Mesenchymal stem cell (in vitro differentiated cells and primary cell): ENCODE data around the gene SRXN1.
A peak's percentile ranks its signal among the peaks of the same experiment; 100 is the strongest.

Source experiments
- DNase-seq: peaks from one replicate; pipeline ENCODE4 v3.0.0-alpha.2; 2013
- H2AFZ ChIP-seq: one replicate; pipeline ENCODE4 v1.6.1; 2013; ENCODE audit warnings: low read depth, mild to moderate bottlenecking, control low read depth, inconsistent platforms, low read length, moderate library complexity
- H2AK5ac ChIP-seq: 2 replicates; pipeline ENCODE4 v1.6.1; 2013; ENCODE audit warnings: low read length, moderate library complexity, mild to moderate bottlenecking, inconsistent platforms; ENCODE audit not compliant: severe bottlenecking
- H2BK120ac ChIP-seq: one replicate; pipeline ENCODE4 v1.6.1; 2013; ENCODE audit warnings: low read depth, mild to moderate bottlenecking, inconsistent platforms, low read length, moderate library complexity
- H2BK12ac ChIP-seq, 2 experiments: one replicate each; pipeline ENCODE4 v1.6.1; 2013; ENCODE audit warnings: inconsistent platforms in 2 of 2, low read length in 2 of 2, mild to moderate bottlenecking in 2 of 2, moderate library complexity in 2 of 2, control low read depth in 1 of 2
- H2BK15ac ChIP-seq: one replicate; pipeline ENCODE4 v1.6.1; 2013; ENCODE audit warnings: mild to moderate bottlenecking, low read depth, inconsistent platforms; ENCODE audit not compliant: poor library complexity, severe bottlenecking
- H2BK5ac ChIP-seq: 2 replicates; pipeline ENCODE4 v1.6.1; 2013; ENCODE audit warnings: low read depth, mild to moderate bottlenecking, low read length, control low read depth, inconsistent platforms; ENCODE audit not compliant: poor library complexity, severe bottlenecking
- H3K14ac ChIP-seq, 2 experiments: one replicate each; pipeline ENCODE4 v1.6.1; 2013; ENCODE audit warnings: inconsistent platforms in 2 of 2, low read length in 2 of 2, control low read depth in 1 of 2, mild to moderate bottlenecking in 1 of 2, moderate library complexity in 1 of 2
- H3K18ac ChIP-seq, 2 experiments: one replicate each; pipeline ENCODE4 v1.6.1; 2013; ENCODE audit warnings: inconsistent platforms in 2 of 2, low read length in 2 of 2, control low read depth in 1 of 2, low read depth in 1 of 2, mild to moderate bottlenecking in 1 of 2
- H3K23ac ChIP-seq, 2 experiments: one replicate each; pipeline ENCODE4 v1.6.1; 2013; ENCODE audit warnings: inconsistent platforms in 2 of 2, low read length in 2 of 2, mild to moderate bottlenecking in 2 of 2, moderate library complexity in 2 of 2, control low read depth in 1 of 2
- H3K27ac ChIP-seq: 2 replicates; pipeline ENCODE4 v1.5.1; 2013; ENCODE audit warnings: mild to moderate bottlenecking, moderate library complexity, low read length, control low read depth, inconsistent platforms; ENCODE audit not compliant: poor library complexity, severe bottlenecking
- H3K27me3 ChIP-seq, 2 experiments: 2 replicates each; pipeline versions ENCODE4 v1.6.1 to v1.7.0; 2013; ENCODE audit warnings: low read length in 2 of 2, mild to moderate bottlenecking in 2 of 2, moderate library complexity in 2 of 2, control low read depth in 1 of 2, inconsistent platforms in 1 of 2; ENCODE audit not compliant: control insufficient read depth in 1 of 2, insufficient read depth in 1 of 2
- H3K36me3 ChIP-seq, 2 experiments: 2 replicates each; pipeline versions ENCODE4 v1.6.1 to v1.7.0; 2013; ENCODE audit warnings: low read length in 2 of 2, control low read depth in 1 of 2, inconsistent platforms in 1 of 2, low read depth in 1 of 2, mild to moderate bottlenecking in 1 of 2; ENCODE audit not compliant: insufficient read depth in 2 of 2, control insufficient read depth in 1 of 2
- H3K4ac ChIP-seq, 2 experiments: one replicate each; pipeline ENCODE4 v1.6.1; 2013; ENCODE audit warnings: inconsistent platforms in 2 of 2, low read length in 2 of 2, mild to moderate bottlenecking in 2 of 2, moderate library complexity in 2 of 2, control low read depth in 1 of 2, low read depth in 1 of 2
- H3K4me1 ChIP-seq: 2 replicates; pipeline ENCODE4 v1.6.1; 2013; ENCODE audit warnings: low read depth, low read length, control low read depth; ENCODE audit not compliant: control insufficient read depth, insufficient read depth
- H3K4me2 ChIP-seq: 2 replicates; pipeline ENCODE4 v1.6.1; 2013; ENCODE audit warnings: low read length, mild to moderate bottlenecking, inconsistent platforms; ENCODE audit not compliant: poor library complexity, severe bottlenecking
- H3K4me3 ChIP-seq, 2 experiments: 2 replicates each; pipeline versions ENCODE4 v1.5.1 to v1.7.0; 2013; ENCODE audit warnings: low read length in 2 of 2, mild to moderate bottlenecking in 2 of 2, control low read depth in 1 of 2, low read depth in 1 of 2; ENCODE audit not compliant: insufficient read depth in 1 of 2
- H3K79me1 ChIP-seq: replicated peaks from 2 replicates; pipeline ENCODE4 v1.6.1; 2013; ENCODE audit warnings: mild to moderate bottlenecking, control low read depth, low read length, inconsistent platforms; ENCODE audit not compliant: poor library complexity, severe bottlenecking
- H3K9ac ChIP-seq: 2 replicates; pipeline ENCODE4 v1.7.0; 2013; ENCODE audit warnings: mild to moderate bottlenecking, low read length, moderate library complexity
- H3K9me3 ChIP-seq: 2 replicates; pipeline ENCODE4 v1.7.0; 2013; ENCODE audit warnings: mild to moderate bottlenecking, low read length; ENCODE audit not compliant: control insufficient read depth
- H4K8ac ChIP-seq: one replicate; pipeline ENCODE4 v1.6.1; 2013; ENCODE audit warnings: inconsistent platforms, mild to moderate bottlenecking, low read length, moderate library complexity
- H4K91ac ChIP-seq: one replicate; pipeline ENCODE4 v1.6.1; 2013; ENCODE audit warnings: mild to moderate bottlenecking, low read length, inconsistent platforms
- WGBS: methylation state at CpG from one replicate; pipeline ENCODE4 v1.1.7; 2013; ENCODE audit warnings: mixed read lengths; 5-methylcytosine and 5-hydroxymethylcytosine counted together

The SRXN1 gene

DNA sequence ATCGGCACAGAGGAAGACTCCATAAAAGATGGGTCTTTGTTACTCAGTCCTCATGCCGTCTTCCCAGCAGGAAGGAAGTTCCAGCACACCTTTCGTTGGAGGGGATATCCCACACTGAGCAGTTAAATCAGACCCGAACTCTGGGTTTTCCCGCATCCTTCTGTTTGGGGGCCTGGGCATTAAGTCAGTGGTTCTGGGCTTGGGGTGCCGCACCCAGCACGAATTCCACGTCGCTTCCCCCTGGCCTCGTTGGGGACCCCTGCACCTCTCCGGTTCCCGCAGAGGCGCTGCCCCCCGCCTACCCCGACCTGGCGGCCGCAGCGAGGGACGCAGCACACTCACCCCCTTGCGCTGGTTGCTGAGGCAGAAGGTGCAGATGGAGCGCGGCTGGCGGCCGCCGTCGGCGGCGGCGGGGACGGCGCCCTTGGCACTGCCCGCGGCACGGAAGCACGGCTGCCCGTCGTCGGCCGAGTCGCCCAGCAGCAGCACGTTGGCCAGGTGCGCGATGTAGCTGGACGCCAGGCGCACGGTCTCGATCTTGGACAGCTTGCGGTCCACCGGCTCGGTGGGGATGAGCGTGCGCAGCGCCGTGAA lies 43.5 kb downstream of the SRXN1 start:
- H4K8ac ChIP-seq = no peak overlapping the region
- no peak overlapping the region for H2BK12ac ChIP-seq
- no peaks in the 10 kb centered on the region for H3K36me3 ChIP-seq
- no peak overlapping the region for H2AFZ ChIP-seq
- peaks cover 75 to 86% of the 10 kb centered on the region in 2 experiments for H3K27me3 ChIP-seq
- no peaks in the 10 kb centered on the region for H3K9me3 ChIP-seq
- H3K79me1 ChIP-seq = no peaks in the 10 kb centered on the region
- H3K9ac ChIP-seq = no peak overlapping the region
- no peak overlapping the region for H2AK5ac ChIP-seq
- H4K91ac ChIP-seq = peak overlapping the region; percentile 12
- no peak overlapping the region for H2BK120ac ChIP-seq
- H2BK5ac ChIP-seq = no peak overlapping the region
- H3K4ac ChIP-seq = no peak overlapping the region
- no peak overlapping the region for H3K14ac ChIP-seq
- H3K18ac ChIP-seq = no peak overlapping the region
- WGBS = 18% methylated on average over 31 of the region's 54 CpGs
- H3K27ac ChIP-seq = no peak overlapping the region
- no peak for DNase-seq
- no peak overlapping the region for H3K4me2 ChIP-seq
- H2BK15ac ChIP-seq = no peak overlapping the region
- H3K4me1 ChIP-seq = peaks cover 12% of the 10 kb centered on the region
- H3K23ac ChIP-seq = no peak overlapping the region
- H3K4me3 ChIP-seq = peak overlapping the region in 1 of 2 experiments; percentile 14

DNA sequence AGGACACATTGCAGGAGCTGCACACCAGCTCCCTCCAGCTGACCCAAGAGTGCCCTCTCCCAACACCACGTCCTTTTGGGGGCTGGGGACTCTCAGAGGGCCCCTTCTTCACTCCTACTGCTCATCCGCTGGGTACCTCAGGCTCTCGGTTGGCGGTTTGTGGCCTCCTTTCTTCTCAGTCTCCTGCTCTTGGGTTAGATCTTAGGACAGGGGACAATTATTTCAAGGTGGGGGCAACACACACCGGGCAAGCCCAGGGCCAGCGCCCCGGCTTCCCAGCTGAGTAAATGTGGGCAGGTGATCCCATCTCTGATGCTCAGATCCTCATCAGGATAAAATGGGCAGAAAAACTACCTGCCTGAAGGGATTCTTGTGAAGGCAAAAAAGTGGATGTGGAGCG lies 44.0 kb downstream of the SRXN1 start:
- no peak overlapping the region for H3K4me3 ChIP-seq
- H2BK15ac ChIP-seq = no peak overlapping the region
- no peak overlapping the region for H2BK5ac ChIP-seq
- H2BK12ac ChIP-seq = no peak overlapping the region
- H2AFZ ChIP-seq = no peak overlapping the region
- no peaks in the 10 kb centered on the region for H3K36me3 ChIP-seq
- H3K4me1 ChIP-seq = peaks cover 12% of the 10 kb centered on the region
- DNase-seq = no peak
- H3K4ac ChIP-seq = no peak overlapping the region
- H3K4me2 ChIP-seq = no peak overlapping the region
- H2AK5ac ChIP-seq = no peak overlapping the region
- H3K27me3 ChIP-seq = peaks cover 74 to 88% of the 10 kb centered on the region in 2 experiments
- no peak overlapping the region for H3K23ac ChIP-seq
- H3K79me1 ChIP-seq = no peaks in the 10 kb centered on the region
- H3K27ac ChIP-seq = no peak overlapping the region
- no peak overlapping the region for H3K14ac ChIP-seq
- no peak overlapping the region for H4K8ac ChIP-seq
- 82% methylated on average over 8 of the region's 8 CpGs for WGBS
- no peak overlapping the region for H4K91ac ChIP-seq
- no peak overlapping the region for H2BK120ac ChIP-seq
- no peaks in the 10 kb centered on the region for H3K9me3 ChIP-seq
- H3K18ac ChIP-seq = no peak overlapping the region
- H3K9ac ChIP-seq = no peak overlapping the region

DNA sequence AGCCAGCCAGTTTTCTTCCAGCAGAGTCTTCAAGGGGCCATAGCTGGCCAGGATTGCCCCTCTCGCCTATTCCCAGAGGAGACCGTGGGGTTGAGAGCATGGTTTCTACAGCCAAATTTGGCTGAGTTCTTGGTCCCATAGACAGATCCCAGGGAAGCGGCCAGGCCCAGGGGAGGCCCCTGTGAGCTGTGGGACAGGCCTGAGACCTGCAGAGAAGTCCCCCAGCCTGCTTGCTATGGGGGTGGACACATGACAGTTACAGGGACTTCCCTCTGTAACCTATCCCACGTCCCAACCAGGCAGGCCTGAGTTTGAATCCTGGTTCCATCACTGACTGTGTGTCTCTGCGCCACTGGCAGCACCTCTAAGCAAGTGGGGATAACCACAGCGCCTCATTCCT lies 45.5 kb downstream of the SRXN1 start:
- Histone ChIP-seq H2BK12ac (no peak overlapping the region), H3K4me2 (no peak overlapping the region), H3K4me1 (peaks cover 12% of the 10 kb centered on the region), H3K27me3 (peaks cover 71 to 87% of the 10 kb centered on the region in 2 experiments), H2BK15ac (no peak overlapping the region), H4K91ac (no peak overlapping the region), H4K8ac (no peak overlapping the region), H2AK5ac (no peak overlapping the region), H3K9me3 (no peaks in the 10 kb centered on the region), H3K4ac (no peak overlapping the region), H2BK5ac (no peak overlapping the region), H2AFZ (no peak overlapping the region), H3K36me3 (no peaks in the 10 kb centered on the region), H3K79me1 (no peaks in the 10 kb centered on the region), H3K27ac (no peak overlapping the region), H3K14ac (no peak overlapping the region), H3K4me3 (no peak overlapping the region), H2BK120ac (no peak overlapping the region), H3K9ac (no peak overlapping the region), H3K18ac (no peak overlapping the region), H3K23ac (no peak overlapping the region)
- no peak for DNase-seq
- WGBS = 86% methylated on average over 6 of the region's 6 CpGs

DNA sequence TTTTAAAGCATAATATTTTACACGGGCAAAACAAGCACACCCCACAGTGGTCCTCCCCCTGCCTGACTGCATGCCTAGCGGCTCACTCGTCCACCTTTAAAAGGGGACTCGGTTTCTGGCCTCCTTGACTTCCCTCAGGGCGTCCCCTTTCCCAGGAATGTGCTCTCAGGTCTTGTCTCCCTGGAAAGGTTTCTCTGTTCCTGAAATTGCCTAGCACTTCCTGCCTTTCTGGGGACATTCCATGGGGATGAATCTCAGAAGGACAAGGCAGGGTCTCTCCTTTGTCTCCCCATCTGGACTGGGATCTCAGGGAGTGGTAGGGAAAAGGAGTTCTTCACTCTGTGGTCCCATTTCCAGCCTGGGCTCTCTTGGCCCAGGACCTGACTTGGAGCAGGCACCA lies 47.8 kb downstream of the SRXN1 start:
- H3K9ac ChIP-seq = no peak overlapping the region
- no peak overlapping the region for H3K4ac ChIP-seq
- 65% methylated on average over 5 of the region's 5 CpGs for WGBS

More for the DNA sequence above, 47.8 kb downstream of the SRXN1 start:
- Histone ChIP-seq H3K4me1 (peaks cover 7% of the 10 kb centered on the region), H3K27me3 (peaks cover 58 to 78% of the 10 kb centered on the region in 2 experiments), H3K27ac (no peak overlapping the region), H3K14ac (no peak overlapping the region), H2AFZ (no peak overlapping the region), H3K4me3 (no peak overlapping the region), H4K91ac (no peak overlapping the region), H3K9me3 (no peaks in the 10 kb centered on the region), H3K23ac (no peak overlapping the region), H3K4me2 (no peak overlapping the region), H3K79me1 (no peaks in the 10 kb centered on the region), H2BK120ac (no peak overlapping the region), H2BK12ac (no peak overlapping the region), H3K18ac (no peak overlapping the region), H2AK5ac (no peak overlapping the region), H3K36me3 (no peaks in the 10 kb centered on the region), H4K8ac (no peak overlapping the region), H2BK15ac (no peak overlapping the region), H2BK5ac (no peak overlapping the region)
- no peak for DNase-seq
